RPMI8226 (cell line): ENCODE data around the gene SEC22A.

Source experiments
- DNase-seq: peaks from one replicate; pipeline ENCODE4 v3.0.0-alpha.2; 2015

SEC22A gene

GRCh38 chr3:123271466-123272159 lies 69.9 kb downstream of the SEC22A start:
- DNase-seq: no peak

- no peak for DNase-seq
Observed at GRCh38 chr3:123272547-123272946, 70.8 kb downstream of the SEC22A start.

GRCh38 chr3:123275691-123276090 lies 73.9 kb downstream of the SEC22A start:
- DNase-seq: no peak

GRCh38 chr3:123276346-123277006 lies 74.7 kb downstream of the SEC22A start:
- DNase-seq: no peak

- no peak for DNase-seq
Observed at GRCh38 chr3:123277106-123277505, 75.4 kb downstream of the SEC22A start.

- DNase-seq: no peak
Observed at GRCh38 chr3:123278446-123278845, 76.7 kb downstream of the SEC22A start.

- DNase-seq: no peak
Observed at GRCh38 chr3:123279121-123279520, 77.4 kb downstream of the SEC22A start.

GRCh38 chr3:123281406-123281805 lies 79.7 kb downstream of the SEC22A start:
- DNase-seq: no peak

GRCh38 chr3:123281929-123282328 lies 80.2 kb downstream of the SEC22A start:
- DNase-seq: no peak

GRCh38 chr3:123282461-123282860 lies 80.7 kb downstream of the SEC22A start:
- no peak for DNase-seq

- DNase-seq: no peak
Observed at GRCh38 chr3:123283074-123283473, 81.3 kb downstream of the SEC22A start.

GRCh38 chr3:123283657-123284398 lies 82.1 kb downstream of the SEC22A start:
- no peak for DNase-seq

GRCh38 chr3:123284399-123285010 lies 82.8 kb downstream of the SEC22A start:
- peak; percentile 37 for DNase-seq

- no peak for DNase-seq
Observed at GRCh38 chr3:123285066-123285465, 83.3 kb downstream of the SEC22A start.

GRCh38 chr3:123285479-123285878 lies 83.7 kb downstream of the SEC22A start:
- DNase-seq: no peak

- DNase-seq: no peak
Observed at GRCh38 chr3:123285931-123286307, 84.2 kb downstream of the SEC22A start.

- DNase-seq: peak; percentile 74
Observed at GRCh38 chr3:123286308-123287023, 84.7 kb downstream of the SEC22A start.

- no peak for DNase-seq
Observed at GRCh38 chr3:123287051-123287961, 85.6 kb downstream of the SEC22A start.

- no peak for DNase-seq
Observed at GRCh38 chr3:123287962-123288302, 86.2 kb downstream of the SEC22A start.

- DNase-seq: no peak
Observed at GRCh38 chr3:123289391-123290106, 87.8 kb downstream of the SEC22A start.
